Measurements from ENCODE around the gene PITPNM3. TPM values are rescaled to one million over a fixed set of nuclear protein-coding genes. Genes with fewer than 3 reads are reported as not detected.

The PITPNM3 gene
- total RNA-seq, 1 donor from 2014 or later, result 1.3 TPM

- no peak for DNase-seq (ENCODE audit: low read depth)
- peak; percentile 81 for TF ChIP-seq CTCF (conservative IDR thresholded peaks at IDR 0.05; ENCODE audit: low read depth, low read length)
Observed at GRCh38 chr17:6435968-6436367, 120.4 kb downstream of the PITPNM3 start.

GRCh38 chr17:6435051-6435450, 121.3 kb downstream of the PITPNM3 start, which contains the start of gene AIPL1:
Gene AIPL1, minus strand, starts transcription at chr17:6435121. Its CDS starts 17 bp downstream, at chr17:6435104.
- no peak for DNase-seq (ENCODE audit: low read depth)
- no peak within 1 kb of the TSS for H3K4me3 ChIP-seq (ENCODE audit: low read depth, low read length)
- no peak for TF ChIP-seq CTCF (conservative IDR thresholded peaks at IDR 0.05; ENCODE audit: low read depth, low read length)

More at GRCh38 chr17:6435968-6436367, 120.4 kb downstream of the PITPNM3 start:
- H3K4me3 ChIP-seq (ENCODE audit: low read depth, low read length), result no peak overlapping the region

GRCh38 chr17:6430769-6431168, 125.6 kb downstream of the PITPNM3 start:
- DNase-seq (ENCODE audit: low read depth), result no peak
- peak; percentile 49 for TF ChIP-seq CTCF (conservative IDR thresholded peaks at IDR 0.05; ENCODE audit: low read depth, low read length)
- H3K4me3 ChIP-seq (ENCODE audit: low read depth, low read length), result no peak overlapping the region

- H3K4me3 ChIP-seq (ENCODE audit: low read depth, low read length), result no peak overlapping the region
- TF ChIP-seq CTCF (conservative IDR thresholded peaks at IDR 0.05; ENCODE audit: low read depth, low read length), result no peak
- no peak for DNase-seq (ENCODE audit: low read depth)
Observed at GRCh38 chr17:6429266-6429665, 127.1 kb downstream of the PITPNM3 start.

- DNase-seq (ENCODE audit: low read depth), result no peak
- H3K4me3 ChIP-seq (ENCODE audit: low read depth, low read length), result no peak overlapping the region
- TF ChIP-seq CTCF (conservative IDR thresholded peaks at IDR 0.05; ENCODE audit: low read depth, low read length), result no peak
Observed at GRCh38 chr17:6428207-6428965, 128.0 kb downstream of the PITPNM3 start.

GRCh38 chr17:6427279-6427781, 129.0 kb downstream of the PITPNM3 start:
- no peak for DNase-seq (ENCODE audit: low read depth)
- no peak overlapping the region for H3K4me3 ChIP-seq (ENCODE audit: low read depth, low read length)
- TF ChIP-seq CTCF (conservative IDR thresholded peaks at IDR 0.05; ENCODE audit: low read depth, low read length), result no peak
